ENCODE results near the gene RNF217. TPM values are rescaled to one million over a fixed set of nuclear protein-coding genes. Genes with fewer than 3 reads are reported as not detected.
"Not testable (repeated sequence)": the region's sequence is repeated elsewhere in the genome, so short reads cannot be mapped to it uniquely, and the experiment has no call there.

The RNF217 gene
- total RNA-seq, 3 donors from 2014 or later: 11.6 to 47.3 (median 15.0) TPM

DNA sequence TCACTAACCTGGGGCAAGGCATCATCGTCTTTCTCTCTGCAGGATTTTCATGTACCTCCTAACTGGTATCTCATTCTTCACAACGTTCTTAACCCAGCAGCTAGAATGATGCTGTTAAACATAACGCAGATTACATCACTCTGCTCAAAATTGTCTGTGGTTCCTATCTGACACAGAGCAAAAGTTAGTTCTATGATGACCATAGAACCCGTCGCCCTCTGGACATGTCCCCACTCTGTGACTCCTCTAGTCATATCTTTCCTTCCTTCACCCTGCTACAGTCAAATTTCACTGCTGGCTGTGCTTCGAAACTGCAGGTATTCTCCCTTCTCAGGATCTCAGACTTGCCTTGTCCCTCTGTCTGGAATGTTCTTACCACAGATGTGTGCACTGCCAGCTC lies 103.9 kb downstream of the RNF217 start:
- TF ChIP-seq, protein P1, sequence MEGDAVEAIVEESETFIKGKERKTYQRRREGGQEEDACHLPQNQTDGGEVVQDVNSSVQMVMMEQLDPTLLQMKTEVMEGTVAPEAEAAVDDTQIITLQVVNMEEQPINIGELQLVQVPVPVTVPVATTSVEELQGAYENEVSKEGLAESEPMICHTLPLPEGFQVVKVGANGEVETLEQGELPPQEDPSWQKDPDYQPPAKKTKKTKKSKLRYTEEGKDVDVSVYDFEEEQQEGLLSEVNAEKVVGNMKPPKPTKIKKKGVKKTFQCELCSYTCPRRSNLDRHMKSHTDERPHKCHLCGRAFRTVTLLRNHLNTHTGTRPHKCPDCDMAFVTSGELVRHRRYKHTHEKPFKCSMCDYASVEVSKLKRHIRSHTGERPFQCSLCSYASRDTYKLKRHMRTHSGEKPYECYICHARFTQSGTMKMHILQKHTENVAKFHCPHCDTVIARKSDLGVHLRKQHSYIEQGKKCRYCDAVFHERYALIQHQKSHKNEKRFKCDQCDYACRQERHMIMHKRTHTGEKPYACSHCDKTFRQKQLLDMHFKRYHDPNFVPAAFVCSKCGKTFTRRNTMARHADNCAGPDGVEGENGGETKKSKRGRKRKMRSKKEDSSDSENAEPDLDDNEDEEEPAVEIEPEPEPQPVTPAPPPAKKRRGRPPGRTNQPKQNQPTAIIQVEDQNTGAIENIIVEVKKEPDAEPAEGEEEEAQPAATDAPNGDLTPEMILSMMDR (IDR thresholded peaks at IDR 0.05): no peak

DNA sequence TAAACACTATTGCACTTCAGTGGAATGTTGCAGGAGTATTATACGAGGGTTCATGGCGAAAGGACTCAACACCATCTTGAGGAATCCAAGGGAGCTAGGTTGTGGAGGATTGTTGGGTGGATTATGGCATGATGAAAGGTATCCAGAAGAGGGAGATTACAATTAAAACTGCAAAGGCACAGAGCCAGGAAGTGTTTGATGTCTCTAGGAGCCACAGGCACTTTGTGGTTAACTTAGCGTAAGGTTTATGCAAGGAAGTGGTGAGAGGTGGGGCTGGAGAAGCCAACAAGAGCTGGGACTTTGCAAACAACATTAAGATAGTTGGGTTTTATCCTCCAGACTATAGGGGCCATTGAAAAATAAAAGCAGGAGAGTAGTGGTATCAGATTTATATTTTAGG lies 104.7 kb downstream of the RNF217 start:
- ATAC-seq: peak; percentile 17
- TF ChIP-seq, protein P1 (IDR thresholded peaks at IDR 0.05): no peak
- H3K4me3 ChIP-seq: no peak overlapping the region
- H3K36me3 ChIP-seq (ENCODE audit: low read depth): no peaks in the 10 kb centered on the region
- H3K9me3 ChIP-seq: no peaks in the 10 kb centered on the region
- intact Hi-C loops (cut with DNase I, micrococcal nuclease): no loop called here
- peak in 1 of 3 donors; percentile 8 for DNase-seq
- no peaks in the 10 kb centered on the region for H3K4me1 ChIP-seq (ENCODE audit: low read depth)

More for the DNA sequence above, 103.9 kb downstream of the RNF217 start:
- no peaks in the 10 kb centered on the region for H3K36me3 ChIP-seq (ENCODE audit: low read depth)
- H3K9me3 ChIP-seq: no peaks in the 10 kb centered on the region
- H3K4me3 ChIP-seq: no peak overlapping the region
- no peaks in the 10 kb centered on the region for H3K4me1 ChIP-seq (ENCODE audit: low read depth)
- no peak for DNase-seq
- intact Hi-C loops (cut with DNase I, micrococcal nuclease): no loop called here
- no peak for ATAC-seq

DNA sequence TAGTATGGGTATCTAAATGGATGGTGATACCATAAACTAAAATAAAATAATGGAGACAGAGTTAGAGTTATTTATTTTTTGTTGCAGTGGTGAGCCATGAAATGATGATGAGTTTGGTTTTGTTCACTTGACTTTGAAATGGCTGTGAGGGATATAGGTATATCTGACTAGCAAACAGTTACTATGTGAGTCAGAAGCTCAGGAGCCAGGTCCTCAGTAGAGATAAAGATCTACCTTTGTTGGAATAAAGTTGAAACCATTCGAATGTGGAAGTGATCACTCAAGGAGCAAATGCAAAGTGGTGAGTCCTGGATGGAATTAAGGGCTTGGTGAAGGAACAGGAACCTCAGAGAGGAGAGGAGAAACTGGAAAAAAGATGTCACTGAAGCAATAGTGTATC lies 105.3 kb downstream of the RNF217 start:
- DNase-seq: no peak

DNA sequence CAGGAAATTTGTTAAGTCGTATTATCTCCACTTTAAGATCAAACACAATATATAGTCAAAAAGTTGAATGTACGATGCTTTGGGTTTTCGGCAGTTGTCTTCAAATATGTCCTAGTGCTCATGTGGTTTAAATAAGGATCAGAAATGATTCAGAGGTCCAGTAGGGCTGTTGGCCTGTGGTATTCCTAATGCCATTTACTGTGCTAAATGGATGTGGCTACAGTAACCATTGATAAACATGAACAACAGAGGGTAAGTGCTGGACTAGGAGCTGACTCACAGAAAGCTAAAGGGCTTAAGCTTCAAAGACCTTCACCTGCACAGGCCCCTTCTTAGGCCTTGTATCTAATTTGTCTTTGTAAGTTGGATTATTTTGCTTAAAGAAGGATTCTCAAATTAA lies 110.8 kb downstream of the RNF217 start:
- Histone ChIP-seq H3K9me3 (no peaks in the 10 kb centered on the region), H3K4me1 (ENCODE audit: low read depth) (no peaks in the 10 kb centered on the region), H3K4me3 (no peak overlapping the region), H3K36me3 (ENCODE audit: low read depth) (no peaks in the 10 kb centered on the region)
- no peak for DNase-seq
- ATAC-seq: no peak
- intact Hi-C loops (cut with DNase I, micrococcal nuclease): no loop called here
- TF ChIP-seq, protein P1 (IDR thresholded peaks at IDR 0.05): no peak

More for the DNA sequence above, 105.3 kb downstream of the RNF217 start:
- H3K4me1 ChIP-seq (ENCODE audit: low read depth): no peaks in the 10 kb centered on the region
- no peaks in the 10 kb centered on the region for H3K36me3 ChIP-seq (ENCODE audit: low read depth)
- H3K9me3 ChIP-seq: no peaks in the 10 kb centered on the region
- TF ChIP-seq, protein P1 (IDR thresholded peaks at IDR 0.05): no peak
- H3K4me3 ChIP-seq: no peak overlapping the region
- intact Hi-C loops (cut with DNase I, micrococcal nuclease): no loop called here
- ATAC-seq: no peak

DNA sequence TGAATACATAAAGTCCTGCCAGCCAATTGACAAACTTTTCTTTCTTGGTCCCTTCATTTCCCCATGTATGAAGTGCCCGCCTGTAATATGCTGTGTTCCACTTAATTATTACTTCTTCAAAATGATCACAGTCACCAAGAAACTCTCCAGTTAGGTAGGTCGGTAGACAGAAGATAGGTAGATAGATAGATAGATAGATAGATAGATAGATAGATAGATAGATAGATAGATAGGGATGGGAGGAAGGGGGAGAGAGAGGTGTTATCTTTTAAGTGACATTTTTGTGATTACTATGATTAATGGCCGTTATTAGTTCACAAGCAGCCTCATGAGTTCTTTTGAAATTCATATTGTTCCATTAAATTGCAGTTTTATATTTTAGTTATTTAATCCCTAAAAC lies 111.9 kb downstream of the RNF217 start:
- Histone ChIP-seq H3K4me1 (ENCODE audit: low read depth) (no peaks in the 10 kb centered on the region), H3K4me3 (no peak overlapping the region), H3K9me3 (no peaks in the 10 kb centered on the region), H3K36me3 (ENCODE audit: low read depth) (no peaks in the 10 kb centered on the region)
- TF ChIP-seq, protein P1 (IDR thresholded peaks at IDR 0.05): no peak
- no peak for DNase-seq
- ATAC-seq: no peak
- intact Hi-C loops (cut with DNase I, micrococcal nuclease): no loop called here

DNA sequence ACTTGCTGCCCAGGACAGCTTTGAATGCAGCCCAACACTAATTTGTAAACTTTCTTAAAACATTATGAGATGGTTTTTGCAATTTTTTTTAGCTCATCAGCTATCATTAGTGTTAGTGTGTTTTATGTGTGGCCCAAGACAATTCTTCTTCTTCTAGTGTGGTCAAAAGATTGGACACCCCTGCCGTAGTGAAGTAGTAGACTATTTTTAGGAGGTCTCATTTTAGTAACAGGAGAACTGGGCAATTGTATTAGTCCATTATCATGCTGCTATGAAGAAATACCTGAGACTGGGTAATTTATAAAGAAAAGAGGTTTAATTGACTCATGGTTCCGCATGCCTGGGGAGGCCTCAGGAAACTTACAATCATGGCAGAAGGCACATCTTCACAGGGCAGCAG lies 112.8 kb downstream of the RNF217 start:
- H3K4me1 ChIP-seq (ENCODE audit: low read depth); intact Hi-C loops (cut with DNase I, micrococcal nuclease); H3K36me3 ChIP-seq (ENCODE audit: low read depth); H3K9me3 ChIP-seq; ATAC-seq; H3K4me3 ChIP-seq; DNase-seq: not testable (repeated sequence)

Measured in mucosa of descending colon (tissue), 3 donors.